Transverse colon (tissue), 4 donors: ENCODE results near the gene KAT2B.
"Not testable (repeated sequence)": the region's sequence is repeated elsewhere in the genome, so short reads cannot be mapped to it uniquely, and the experiment has no call there.

Experiments
- CTCF ChIP-seq, 5 experiments: fragments of 200-600 bp in 3 of 5; fragments of 450-650 bp in 2 of 5; sonication (generic) in 3 of 5; IDR thresholded peaks; 1 replicate in 2 of 5; 2 replicates in 3 of 5; pipeline ENCODE4 v1.5.1; 2016 to 2017; ENCODE audit warnings: antibody characterized with exemption in 5 of 5, inconsistent platforms in 3 of 5, mild to moderate bottlenecking in 2 of 5, moderate library complexity in 1 of 5
- EP300 ChIP-seq: sonication (generic); formaldehyde crosslinking; IDR thresholded peaks from one replicate; pipeline ENCODE4 v1.6.1; 2017; ENCODE audit warnings: antibody characterized with exemption, low read depth
- POLR2A ChIP-seq: fragments of 450-650 bp; IDR thresholded peaks from one replicate; pipeline ENCODE4 v1.6.1; 2016; ENCODE audit warnings: antibody characterized with exemption, mild to moderate bottlenecking, moderate library complexity
- POLR2AphosphoS5 ChIP-seq, 3 donors: sonication (generic); formaldehyde crosslinking; IDR thresholded peaks; one replicate each; pipeline ENCODE4 v1.6.1; 2016; ENCODE audit warnings: antibody characterized with exemption in 3 of 3

GRCh38 chr3:20016076-20016475 is 24.2 kb upstream of the KAT2B start:
- not testable (repeated sequence) for TF ChIP-seq CTCF (IDR thresholded peaks at IDR 0.05); POLR2AphosphoS5 (IDR thresholded peaks at IDR 0.05); POLR2A; EP300
